ENCODE data around the gene C22orf31.

DNA sequence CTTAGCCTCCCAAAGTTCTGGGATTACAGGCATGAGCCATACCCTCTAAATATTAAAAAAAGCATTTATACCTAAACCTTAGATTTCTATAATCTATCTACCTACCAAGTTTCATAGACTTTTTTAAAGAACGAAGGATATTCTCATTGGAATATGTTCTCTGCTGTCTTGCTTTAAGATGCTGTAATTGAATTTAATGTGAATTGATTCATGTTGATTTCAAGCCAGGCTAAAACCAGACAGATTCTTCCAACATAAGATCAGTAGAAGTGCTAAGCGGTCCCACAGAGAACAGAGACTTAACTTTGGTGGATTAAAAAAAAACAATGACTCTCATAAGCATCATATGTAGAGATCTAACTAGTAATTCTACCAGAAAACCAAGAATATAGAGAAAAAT is 25.4 kb upstream of the C22orf31 start:
- TF ChIP-seq POLR2AphosphoS5 (IDR thresholded peaks at IDR 0.05; ENCODE audit: low read depth, low read length) (no peak), TAF1 (IDR thresholded peaks at IDR 0.05; ENCODE audit: low read depth, low read length) (no peak), PAX5 (IDR thresholded peaks at IDR 0.05; ENCODE audit: insufficient read depth, low read length, severe bottlenecking) (no peak), POLR2A (IDR thresholded peaks at IDR 0.05; ENCODE audit: low read depth, low read length) (no peak), SPI1 (IDR thresholded peaks at IDR 0.05; ENCODE audit: low read depth, low read length) (no peak), POU2F2 (IDR thresholded peaks at IDR 0.05; ENCODE audit: low read depth, low read length) (no peak)

Measured in GM12891 (cell line).